GM21390 (cell line): ENCODE measurements around the gene KNCN.

Experiments used
- ATAC-seq: cut with Tn5 transposase; IDR thresholded peaks from one replicate; pipeline ENCODE4 v1.9.1; 2021; ENCODE audit not compliant: unreplicated experiment

The KNCN gene

DNA sequence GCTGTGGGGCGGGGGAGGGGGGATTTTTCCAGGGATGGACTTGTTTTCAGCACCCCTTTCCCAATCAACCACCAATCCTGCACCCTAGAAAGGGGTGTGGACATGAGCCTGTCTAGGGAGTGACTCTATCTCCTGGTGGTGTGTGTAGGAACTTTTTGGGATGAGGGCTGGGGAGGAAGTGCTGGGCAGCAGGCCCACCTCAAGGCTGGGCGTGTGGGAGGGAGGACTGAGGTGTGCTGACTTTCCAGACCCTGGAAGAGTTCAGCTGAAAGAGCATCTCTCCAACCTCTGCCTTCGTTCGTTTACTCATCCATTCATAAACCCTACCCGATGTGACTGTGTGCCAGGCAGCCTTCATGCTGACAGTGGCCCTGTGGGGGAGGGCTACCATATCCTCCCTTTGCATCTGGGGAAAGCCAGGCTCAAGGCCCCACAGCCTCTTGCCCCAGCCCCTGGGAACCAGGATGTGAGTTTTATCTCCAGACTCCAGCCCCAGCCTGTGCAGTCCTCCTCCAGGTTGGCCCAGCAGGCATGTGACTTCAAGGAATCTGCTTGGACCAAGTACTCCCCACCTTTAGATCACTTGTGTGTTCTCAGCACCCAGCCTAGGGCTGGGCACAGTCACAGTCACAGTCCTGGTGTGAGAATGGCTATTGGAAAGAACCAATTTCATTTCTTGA is 6.7 kb downstream of the KNCN start:
- no peak for ATAC-seq

GRCh38 chr1:46543761-46544560 is 7.5 kb downstream of the KNCN start:
- no peak for ATAC-seq

DNA sequence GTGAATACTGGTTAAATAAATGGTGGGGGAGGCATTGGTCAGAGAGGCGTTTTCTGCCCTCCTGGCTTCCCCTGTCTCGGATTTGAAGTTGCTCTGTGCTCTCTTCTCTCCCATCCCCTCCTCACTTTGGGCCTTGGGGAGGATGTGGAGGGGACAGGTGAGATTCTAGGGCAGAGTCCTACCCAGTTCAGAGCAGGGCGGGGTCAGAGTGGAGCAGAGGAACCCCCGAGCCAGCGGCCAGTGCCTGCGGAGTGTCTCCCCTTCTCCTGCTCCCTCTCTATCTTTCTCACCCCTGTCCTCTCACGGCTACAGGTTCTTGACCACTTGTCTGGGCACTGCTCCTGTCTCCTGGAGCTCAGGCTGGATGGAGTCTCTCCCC is 8.1 kb downstream of the KNCN start:
- ATAC-seq, result no peak

GRCh38 chr1:46539972-46540371 is 11.5 kb downstream of the KNCN start:
- no peak for ATAC-seq

GRCh38 chr1:46538147-46538546 is 13.3 kb downstream of the KNCN start:
- no peak for ATAC-seq

- no peak for ATAC-seq
Measured at GRCh38 chr1:46537651-46538050, 13.8 kb downstream of the KNCN start.

- ATAC-seq, result no peak
Measured at GRCh38 chr1:46536527-46536926, 14.9 kb downstream of the KNCN start.

DNA sequence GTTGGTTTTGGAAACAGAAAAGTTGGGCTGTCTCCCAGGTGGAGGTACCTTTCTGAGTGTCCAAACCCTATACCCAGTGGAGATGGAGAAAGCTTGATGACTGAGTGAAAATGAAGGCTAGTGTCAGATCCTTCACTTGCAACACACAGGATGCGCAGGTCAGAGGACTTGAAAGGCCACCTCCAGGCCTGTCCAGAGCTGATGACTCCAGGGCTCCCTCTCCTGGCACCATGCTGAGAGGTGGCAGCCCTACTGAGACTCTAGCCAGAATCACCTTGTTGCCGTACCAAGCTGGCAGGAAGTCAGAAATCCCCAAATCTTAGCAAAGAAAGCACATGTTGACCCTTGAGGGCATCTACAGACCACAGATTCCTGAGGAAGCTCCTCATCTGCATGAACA is 16.4 kb downstream of the KNCN start:
- ATAC-seq, result no peak

DNA sequence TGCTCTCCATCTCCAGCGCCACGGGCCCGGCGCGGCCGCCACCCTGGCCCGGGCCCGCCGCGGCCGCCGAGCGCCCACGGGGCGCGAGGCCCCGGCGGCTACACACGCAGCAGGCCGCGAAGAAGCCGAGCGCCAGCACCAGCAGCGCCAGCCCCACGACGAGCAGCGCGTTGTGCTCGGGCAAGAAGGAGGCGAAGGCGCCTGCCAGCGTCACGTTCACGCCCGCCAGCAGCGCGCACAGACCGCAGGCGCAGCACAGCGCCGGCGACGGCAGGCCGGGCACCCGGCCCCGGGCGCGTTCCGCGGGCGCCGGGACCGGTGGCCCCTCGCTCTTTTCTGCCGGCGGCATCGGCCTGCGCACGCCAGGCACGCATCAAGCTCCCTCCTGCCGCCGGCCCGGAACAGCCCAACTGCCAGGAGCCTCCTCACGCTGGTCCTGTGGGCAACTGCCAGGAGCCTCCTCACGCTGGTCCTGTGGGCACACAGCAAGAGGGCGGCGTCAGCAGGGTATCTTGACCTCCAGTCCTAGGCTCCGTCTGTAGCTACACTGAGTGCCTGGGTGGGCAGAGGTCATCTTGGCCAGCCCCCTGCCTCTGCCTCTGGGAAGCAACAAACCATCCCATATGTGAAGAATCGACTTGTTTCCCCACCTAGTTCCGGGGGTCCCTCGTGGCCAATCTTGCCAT is 18.1 kb downstream of the KNCN start:
- no peak for ATAC-seq

- no peak for ATAC-seq
Measured at GRCh38 chr1:46532498-46533178, 18.8 kb downstream of the KNCN start.

DNA sequence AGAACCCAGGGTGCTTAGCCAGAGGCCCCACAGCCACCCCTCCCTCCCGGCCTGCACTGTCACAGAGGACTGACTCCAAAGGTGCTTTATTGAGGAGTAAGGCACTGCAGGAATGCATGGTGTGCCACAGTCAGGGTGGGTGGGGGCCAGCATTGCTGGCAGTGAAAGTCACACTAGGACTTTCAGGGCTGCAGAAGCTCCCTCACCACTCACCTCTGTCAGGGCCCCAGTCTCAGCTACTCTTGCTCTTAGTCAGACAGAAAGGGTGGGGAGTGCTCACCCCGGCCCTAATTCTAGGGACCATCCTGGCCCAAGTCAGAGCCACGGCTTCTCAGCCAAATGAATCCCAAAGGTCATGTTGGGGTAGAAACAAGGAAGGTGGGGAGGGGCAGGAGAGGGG is 19.4 kb downstream of the KNCN start:
- no peak for ATAC-seq

GRCh38 chr1:46530791-46531409 is 20.5 kb downstream of the KNCN start:
- no peak for ATAC-seq

GRCh38 chr1:46530311-46530710 is 21.1 kb downstream of the KNCN start:
- no peak for ATAC-seq

GRCh38 chr1:46529031-46529630 is 22.3 kb downstream of the KNCN start:
- no peak for ATAC-seq

DNA sequence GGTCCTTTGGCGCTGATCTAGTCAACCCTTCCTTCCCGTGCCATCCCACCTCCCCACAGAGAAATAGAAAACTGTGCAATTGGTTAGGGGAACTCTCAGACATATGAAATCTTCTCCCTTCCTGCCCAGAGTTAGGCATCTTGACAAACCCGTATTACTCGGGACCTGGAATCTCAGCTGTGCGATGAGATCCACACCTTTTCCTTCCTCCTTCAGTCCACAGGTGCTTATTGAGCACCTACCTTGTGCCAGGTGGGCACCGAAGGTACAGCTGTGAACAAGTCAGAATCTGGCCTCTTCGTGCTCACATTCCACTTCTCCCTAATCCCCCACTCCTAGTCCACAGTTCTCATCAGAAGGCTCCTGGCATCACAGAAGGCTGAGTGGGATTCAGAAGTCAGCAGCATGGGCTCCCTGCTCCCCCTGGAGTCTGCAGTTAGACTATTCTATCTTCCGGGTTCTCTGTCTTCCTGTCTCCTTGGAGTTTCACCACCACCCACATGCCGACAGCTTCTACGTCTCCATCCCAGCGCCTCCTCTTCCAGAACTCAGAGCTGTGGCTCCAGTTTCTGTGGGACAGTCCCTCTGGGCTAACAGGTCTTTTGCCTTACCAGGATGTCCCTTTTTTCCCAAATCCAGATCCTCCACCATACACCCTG is 23.0 kb downstream of the KNCN start:
- no peak for ATAC-seq

GRCh38 chr1:46527474-46528296 is 23.8 kb downstream of the KNCN start:
- ATAC-seq, result peak; percentile 62

DNA sequence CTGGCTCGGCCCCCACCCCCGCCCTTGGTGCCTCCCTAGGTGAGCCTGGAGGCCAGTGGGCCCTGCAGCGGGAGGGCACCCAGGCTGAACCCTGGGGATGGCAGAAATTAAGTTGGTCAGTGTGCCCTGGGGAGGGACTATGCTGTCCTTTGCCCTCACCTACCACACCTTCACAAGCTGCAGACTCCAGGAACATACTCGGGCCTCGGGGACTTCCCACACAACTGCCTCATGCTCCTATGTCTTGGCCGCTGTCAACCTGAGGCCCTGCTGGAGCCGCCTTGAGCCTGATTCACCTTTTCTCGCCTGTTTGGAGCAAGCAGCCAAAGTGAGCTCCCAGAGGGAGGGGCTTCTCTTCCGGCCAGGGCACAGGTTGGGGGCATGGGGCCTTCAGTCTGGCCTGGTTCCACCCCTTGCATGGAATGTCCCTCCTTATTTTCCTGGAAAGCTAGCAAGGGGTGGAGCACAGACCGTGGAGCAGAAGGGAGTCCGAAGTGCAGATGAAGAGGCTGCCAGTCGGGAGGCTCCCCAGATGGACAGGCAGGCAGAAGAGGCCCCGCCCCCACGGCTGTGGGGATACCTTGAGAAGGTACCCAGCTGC is 24.7 kb downstream of the KNCN start:
- ATAC-seq, result no peak

DNA sequence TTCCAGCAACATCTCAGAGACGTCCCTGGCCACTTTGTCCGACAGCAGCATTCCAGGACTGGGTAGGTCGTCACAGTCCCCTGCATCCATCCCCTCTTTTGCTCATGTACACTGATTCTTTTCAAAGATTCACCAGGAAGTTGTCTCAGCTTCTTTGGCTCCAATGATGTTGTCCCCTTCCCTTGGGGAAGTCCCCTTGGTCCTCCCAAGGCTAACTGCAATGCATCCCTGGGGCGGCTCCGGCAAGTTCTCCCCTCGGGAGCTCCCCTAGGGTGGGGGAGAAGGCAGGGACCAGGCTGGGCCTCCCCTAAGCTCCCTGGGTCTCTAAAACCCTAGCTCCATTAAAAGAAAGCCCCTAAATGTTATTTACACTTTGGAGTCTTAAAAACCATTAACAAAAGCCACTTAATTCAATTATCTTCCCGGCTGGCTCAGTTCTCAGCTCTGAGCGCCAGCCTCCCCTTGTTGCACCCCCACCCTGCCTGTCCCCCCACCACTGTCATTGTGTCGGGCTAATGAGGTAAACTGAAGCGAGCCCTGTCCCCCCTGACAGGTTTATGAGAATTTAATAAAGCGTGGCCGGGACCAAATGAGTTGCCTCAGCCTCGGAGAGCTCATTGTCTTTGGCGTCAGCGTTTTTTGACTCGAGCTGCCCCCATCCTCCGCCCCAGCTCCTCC is 25.3 kb downstream of the KNCN start:
- ATAC-seq, result no peak
